ENCODE results near the gene NDUFS6. TPM values are rescaled to one million over a fixed set of nuclear protein-coding genes. Genes with fewer than 3 reads are reported as not detected.

Gene NDUFS6
- total and polyA plus RNA-seq, 2 of the 4 experiments (the other 2 are of a cell fraction), result 10.4 to 69.0 TPM

DNA sequence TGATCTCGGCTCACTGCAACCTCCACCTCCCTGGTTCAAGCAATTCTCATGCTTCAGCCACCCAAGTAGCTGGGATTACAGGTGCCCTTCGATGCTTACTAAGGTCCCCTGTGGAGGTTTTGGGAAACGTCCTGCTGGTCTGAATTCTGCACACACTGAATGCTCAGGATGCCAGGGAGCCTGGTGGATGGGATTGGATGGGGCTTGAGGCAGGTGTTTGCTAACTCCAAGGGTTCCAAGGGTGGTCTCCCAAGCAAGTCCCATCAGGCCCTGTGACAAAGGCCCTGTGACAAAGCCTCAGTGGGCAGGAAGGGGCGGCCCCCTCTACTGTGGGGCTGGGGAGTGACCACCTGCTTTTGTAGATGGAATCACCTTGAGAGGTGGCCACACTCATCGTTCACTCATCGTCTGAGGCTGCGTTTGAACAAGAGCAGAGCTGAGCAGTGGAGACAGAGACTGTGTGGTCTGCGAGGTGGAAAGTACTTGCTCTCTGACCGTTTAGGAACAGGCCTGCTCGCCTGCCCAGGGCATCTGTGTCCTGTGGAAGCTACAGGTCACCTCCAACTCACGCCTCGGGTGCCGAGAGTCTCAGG is 41.7 kb upstream of the NDUFS6 start:
- Histone ChIP-seq H4K20me1 (ENCODE audit: insufficient read depth, low read length) (no peaks in the 10 kb centered on the region), H3K14ac (replicated peaks; ENCODE audit: low read depth, low read length) (no peak overlapping the region), H3K27me3 (ENCODE audit: control insufficient read depth, insufficient read depth, low read length) (peaks cover 17% of the 10 kb centered on the region; the same call in 1 of the 2 replicates), H3K4me1 (ENCODE audit: control insufficient read depth, insufficient read depth, low read length) (no peaks in the 10 kb centered on the region), H4K5ac (ENCODE audit: low read depth, low read length) (no peak overlapping the region), H3K9ac (ENCODE audit: low read depth, low read length) (no peak overlapping the region), H2BK15ac (ENCODE audit: low read depth, low read length) (no peak overlapping the region), H2BK20ac (ENCODE audit: low read depth, low read length) (no peak overlapping the region), H4K8ac (ENCODE audit: low read depth in 2 of 2, low read length in 2 of 2) (no peak overlapping the region), H3K4me3 (ENCODE audit: insufficient read depth, low read depth, low read length) (no peak overlapping the region), H3K23ac (ENCODE audit: low read depth, low read length) (no peak overlapping the region), H3K4ac (ENCODE audit: low read depth, low read length) (no peak overlapping the region), H2BK120ac (ENCODE audit: low read depth, low read length) (no peak overlapping the region), H3K9me3 (ENCODE audit: control insufficient read depth, insufficient read depth, low read length) (peaks cover 2% of the 10 kb centered on the region; the same call in 1 of the 2 replicates), H3K9me1 (ENCODE audit: insufficient read depth, low read length) (no peaks in the 10 kb centered on the region), H3K79me1 (ENCODE audit: low read depth in 1 of 2, low read length in 2 of 2) (no peaks in the 10 kb centered on the region), H3K18ac (ENCODE audit: low read depth, low read length) (no peak overlapping the region), H3K4me2 (ENCODE audit: low read depth, low read length) (no peak overlapping the region), H2AK5ac (ENCODE audit: low read depth, low read length) (no peak overlapping the region), H3K56ac (ENCODE audit: extremely low read depth, insufficient read depth, low read length) (no peak overlapping the region), H3K36me3 (ENCODE audit: control insufficient read depth, insufficient read depth, low read length) (no peaks in the 10 kb centered on the region), H2AFZ (replicated peaks; ENCODE audit: low read length, poor library complexity) (peak overlapping the region; percentile 51), H2AK9ac (replicated peaks; ENCODE audit: low read depth, low read length, poor library complexity) (no peak overlapping the region), H4K91ac (ENCODE audit: insufficient read depth, low read depth, low read length) (no peak overlapping the region), H3K27ac (ENCODE audit: insufficient read depth, low read length) (no peak overlapping the region), H2BK5ac (ENCODE audit: low read depth, low read length, poor library complexity, severe bottlenecking) (no peak overlapping the region)
- ChIA-PET CTCF (no interaction called here), POLR2A (ENCODE audit: unreplicated experiment) (no interaction called here)
- WGBS, 2 experiments (ENCODE audit: extremely low coverage in 2 of 2, insufficient read length in 1 of 2), result 64% methylated on average over 4 of the region's 13 CpGs; no CpG with 5 or more reads in 1 of the 2 experiments
- no peak for DNase-seq
- dilution Hi-C loops (cut with HindIII; ENCODE audit: low sequenced_read_pairs, unreplicated experiment), result no loop called here
- no peak for TF ChIP-seq BHLHE40 (IDR thresholded peaks at IDR 0.05; ENCODE audit: low read depth, low read length)
- TF ChIP-seq RFX5 (IDR thresholded peaks at IDR 0.05; ENCODE audit: low read depth, low read length), result no peak
- TF ChIP-seq, protein P1, sequence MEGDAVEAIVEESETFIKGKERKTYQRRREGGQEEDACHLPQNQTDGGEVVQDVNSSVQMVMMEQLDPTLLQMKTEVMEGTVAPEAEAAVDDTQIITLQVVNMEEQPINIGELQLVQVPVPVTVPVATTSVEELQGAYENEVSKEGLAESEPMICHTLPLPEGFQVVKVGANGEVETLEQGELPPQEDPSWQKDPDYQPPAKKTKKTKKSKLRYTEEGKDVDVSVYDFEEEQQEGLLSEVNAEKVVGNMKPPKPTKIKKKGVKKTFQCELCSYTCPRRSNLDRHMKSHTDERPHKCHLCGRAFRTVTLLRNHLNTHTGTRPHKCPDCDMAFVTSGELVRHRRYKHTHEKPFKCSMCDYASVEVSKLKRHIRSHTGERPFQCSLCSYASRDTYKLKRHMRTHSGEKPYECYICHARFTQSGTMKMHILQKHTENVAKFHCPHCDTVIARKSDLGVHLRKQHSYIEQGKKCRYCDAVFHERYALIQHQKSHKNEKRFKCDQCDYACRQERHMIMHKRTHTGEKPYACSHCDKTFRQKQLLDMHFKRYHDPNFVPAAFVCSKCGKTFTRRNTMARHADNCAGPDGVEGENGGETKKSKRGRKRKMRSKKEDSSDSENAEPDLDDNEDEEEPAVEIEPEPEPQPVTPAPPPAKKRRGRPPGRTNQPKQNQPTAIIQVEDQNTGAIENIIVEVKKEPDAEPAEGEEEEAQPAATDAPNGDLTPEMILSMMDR (conservative IDR thresholded peaks at IDR 0.05; ENCODE audit: low read depth, low read length), result no peak
- no peak for TF ChIP-seq NFE2L2 (IDR thresholded peaks at IDR 0.05; ENCODE audit: low read depth, low read length)
- no peak for TF ChIP-seq MAFK (IDR thresholded peaks at IDR 0.05; ENCODE audit: low read depth, low read length)
- no peak for TF ChIP-seq RCOR1 (IDR thresholded peaks at IDR 0.05; ENCODE audit: insufficient replicate concordance, low read length)
- no peak for TF ChIP-seq MXI1 (IDR thresholded peaks at IDR 0.05; ENCODE audit: borderline replicate concordance, low read depth, low read length)
- TF ChIP-seq SMC3 (IDR thresholded peaks at IDR 0.05; ENCODE audit: low read depth, low read length), result no peak
- TF ChIP-seq CEBPB (IDR thresholded peaks at IDR 0.05; ENCODE audit: low read depth, low read length), result no peak
- TF ChIP-seq, protein P2, sequence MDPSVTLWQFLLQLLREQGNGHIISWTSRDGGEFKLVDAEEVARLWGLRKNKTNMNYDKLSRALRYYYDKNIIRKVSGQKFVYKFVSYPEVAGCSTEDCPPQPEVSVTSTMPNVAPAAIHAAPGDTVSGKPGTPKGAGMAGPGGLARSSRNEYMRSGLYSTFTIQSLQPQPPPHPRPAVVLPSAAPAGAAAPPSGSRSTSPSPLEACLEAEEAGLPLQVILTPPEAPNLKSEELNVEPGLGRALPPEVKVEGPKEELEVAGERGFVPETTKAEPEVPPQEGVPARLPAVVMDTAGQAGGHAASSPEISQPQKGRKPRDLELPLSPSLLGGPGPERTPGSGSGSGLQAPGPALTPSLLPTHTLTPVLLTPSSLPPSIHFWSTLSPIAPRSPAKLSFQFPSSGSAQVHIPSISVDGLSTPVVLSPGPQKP (IDR thresholded peaks at IDR 0.05; ENCODE audit: borderline replicate concordance, low read depth, low read length), result no peak
- TF ChIP-seq POLR2A (IDR thresholded peaks at IDR 0.05; ENCODE audit: low read depth, low read length), result no peak
- intact Hi-C loops (cut with micrococcal nuclease), result no loop called here
- no peak for ATAC-seq (ENCODE audit: low read depth)
- no TSS peak for BruUV-seq (replicated peaks)
- in situ Hi-C loops (cut with MboI; ENCODE audit: low sequenced_read_pairs), result loop anchor here (5.0 kb wide), 1 partner anchor 283 kb away; no protein-coding TSS in a partner anchor

Data from IMR-90 (cell line).